ENCODE data around the gene GNAS-AS1.

Gene GNAS-AS1

GRCh38 chr20:58787211-58788005 lies 63.3 kb downstream of the GNAS-AS1 start:
- in situ Hi-C loops (cut with MboI; ENCODE audit: low sequenced_read_pairs): no loop called here

GRCh38 chr20:58784321-58785074 lies 66.2 kb downstream of the GNAS-AS1 start:
- in situ Hi-C loops (cut with MboI; ENCODE audit: low sequenced_read_pairs): no loop called here

GRCh38 chr20:58783511-58784011 lies 67.1 kb downstream of the GNAS-AS1 start:
- in situ Hi-C loops (cut with MboI; ENCODE audit: low sequenced_read_pairs): no loop called here

- in situ Hi-C loops (cut with MboI; ENCODE audit: low sequenced_read_pairs): no loop called here
These were observed 69.6 kb downstream of the GNAS-AS1 start for GRCh38 chr20:58781138-58781537.

GRCh38 chr20:58778760-58779159 lies 71.9 kb downstream of the GNAS-AS1 start:
- in situ Hi-C loops (cut with MboI; ENCODE audit: low sequenced_read_pairs): no loop called here

GRCh38 chr20:58777657-58778056 lies 73.0 kb downstream of the GNAS-AS1 start:
- in situ Hi-C loops (cut with MboI; ENCODE audit: low sequenced_read_pairs): no loop called here

- in situ Hi-C loops (cut with MboI; ENCODE audit: low sequenced_read_pairs): no loop called here
These were observed 74.6 kb downstream of the GNAS-AS1 start for GRCh38 chr20:58776109-58776508.

- in situ Hi-C loops (cut with MboI; ENCODE audit: low sequenced_read_pairs): no loop called here
These were observed 75.3 kb downstream of the GNAS-AS1 start for GRCh38 chr20:58775371-58775770.

GRCh38 chr20:58774667-58775263 lies 75.9 kb downstream of the GNAS-AS1 start:
- in situ Hi-C loops (cut with MboI; ENCODE audit: low sequenced_read_pairs): no loop called here

- in situ Hi-C loops (cut with MboI; ENCODE audit: low sequenced_read_pairs): no loop called here
These were observed 76.5 kb downstream of the GNAS-AS1 start for GRCh38 chr20:58774214-58774613.

- in situ Hi-C loops (cut with MboI; ENCODE audit: low sequenced_read_pairs): no loop called here
These were observed 77.9 kb downstream of the GNAS-AS1 start for GRCh38 chr20:58772786-58773185.

Data from hTERT RPE-1 (cell line).